ENCODE measurements around the gene PPP1R1C.

PPP1R1C gene

DNA sequence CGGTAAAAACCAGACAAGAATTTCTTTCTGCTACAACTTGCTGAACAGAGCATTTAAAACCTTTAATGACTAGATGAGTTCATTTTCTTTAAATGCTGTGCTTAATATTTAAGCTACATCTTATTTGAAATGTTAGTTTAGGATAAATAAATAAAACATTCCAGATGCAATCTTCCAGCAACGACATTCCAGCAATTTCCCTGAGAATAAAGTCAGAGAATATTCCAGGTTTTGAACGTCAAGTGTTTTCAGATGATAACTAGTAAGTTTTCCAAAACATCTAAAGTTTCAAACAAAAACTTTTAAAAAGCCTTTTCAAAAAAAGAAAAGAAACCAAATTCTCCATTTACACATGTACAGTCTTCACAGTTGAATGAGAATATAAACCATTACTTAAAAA, 104.8 kb downstream of the PPP1R1C start:
- DNase-seq (ENCODE audit: extremely low read depth, low read depth) = no peak
- TF ChIP-seq, protein P1, sequence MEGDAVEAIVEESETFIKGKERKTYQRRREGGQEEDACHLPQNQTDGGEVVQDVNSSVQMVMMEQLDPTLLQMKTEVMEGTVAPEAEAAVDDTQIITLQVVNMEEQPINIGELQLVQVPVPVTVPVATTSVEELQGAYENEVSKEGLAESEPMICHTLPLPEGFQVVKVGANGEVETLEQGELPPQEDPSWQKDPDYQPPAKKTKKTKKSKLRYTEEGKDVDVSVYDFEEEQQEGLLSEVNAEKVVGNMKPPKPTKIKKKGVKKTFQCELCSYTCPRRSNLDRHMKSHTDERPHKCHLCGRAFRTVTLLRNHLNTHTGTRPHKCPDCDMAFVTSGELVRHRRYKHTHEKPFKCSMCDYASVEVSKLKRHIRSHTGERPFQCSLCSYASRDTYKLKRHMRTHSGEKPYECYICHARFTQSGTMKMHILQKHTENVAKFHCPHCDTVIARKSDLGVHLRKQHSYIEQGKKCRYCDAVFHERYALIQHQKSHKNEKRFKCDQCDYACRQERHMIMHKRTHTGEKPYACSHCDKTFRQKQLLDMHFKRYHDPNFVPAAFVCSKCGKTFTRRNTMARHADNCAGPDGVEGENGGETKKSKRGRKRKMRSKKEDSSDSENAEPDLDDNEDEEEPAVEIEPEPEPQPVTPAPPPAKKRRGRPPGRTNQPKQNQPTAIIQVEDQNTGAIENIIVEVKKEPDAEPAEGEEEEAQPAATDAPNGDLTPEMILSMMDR (IDR thresholded peaks at IDR 0.05; ENCODE audit: low read depth, low read length) = no peak

DNA sequence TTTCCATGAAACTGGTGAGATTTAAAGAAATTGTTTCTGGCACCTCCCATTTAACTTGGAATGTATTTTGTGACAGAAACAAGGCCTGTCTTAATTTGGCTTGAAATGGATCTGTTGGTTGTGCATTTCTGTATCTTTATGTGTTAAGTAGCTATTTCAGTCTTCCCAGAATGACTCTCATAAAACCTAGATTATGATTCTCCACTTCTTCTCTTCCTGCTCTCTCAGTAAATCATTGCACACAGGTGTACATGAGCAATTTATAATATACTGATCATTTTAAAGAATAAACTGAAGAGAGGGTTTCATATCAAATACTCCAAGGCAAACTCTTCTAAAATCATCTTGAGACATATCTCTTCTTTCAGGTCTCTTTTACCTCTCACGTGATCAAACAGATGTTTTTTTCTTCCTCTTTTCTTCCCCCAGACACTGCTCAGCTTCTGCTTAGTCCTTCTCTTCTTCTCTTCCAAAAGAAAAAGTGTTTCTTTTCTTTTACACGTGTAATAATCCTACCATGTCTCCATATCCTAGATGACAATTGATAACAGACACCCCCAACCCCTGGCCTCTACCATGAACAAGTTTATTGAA, 112.0 kb downstream of the PPP1R1C start:
- TF ChIP-seq, protein P1 (IDR thresholded peaks at IDR 0.05; ENCODE audit: low read depth, low read length) = no peak
- no peak for DNase-seq (ENCODE audit: extremely low read depth, low read depth)

DNA sequence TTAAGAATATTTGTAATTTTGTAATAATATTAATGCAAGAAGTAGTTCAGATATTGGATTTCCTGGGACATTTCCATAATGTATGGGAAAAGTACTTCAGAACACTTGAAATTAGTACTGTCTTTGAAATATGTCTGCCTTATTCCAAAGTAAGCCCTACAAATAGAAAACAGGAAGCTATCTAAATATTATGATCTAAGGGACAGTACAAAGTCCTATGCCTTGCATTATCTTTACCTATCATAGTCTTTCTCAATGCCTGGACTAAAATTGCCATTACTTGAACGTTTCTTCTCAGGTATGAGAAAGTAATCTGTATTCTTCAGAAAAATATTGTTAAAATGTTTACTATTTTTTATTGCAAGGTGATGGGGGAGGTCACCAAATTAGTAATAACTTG, 113.0 kb downstream of the PPP1R1C start:
- TF ChIP-seq, protein P1 (IDR thresholded peaks at IDR 0.05; ENCODE audit: low read depth, low read length) = no peak
- no peak for DNase-seq (ENCODE audit: extremely low read depth, low read depth)

DNA sequence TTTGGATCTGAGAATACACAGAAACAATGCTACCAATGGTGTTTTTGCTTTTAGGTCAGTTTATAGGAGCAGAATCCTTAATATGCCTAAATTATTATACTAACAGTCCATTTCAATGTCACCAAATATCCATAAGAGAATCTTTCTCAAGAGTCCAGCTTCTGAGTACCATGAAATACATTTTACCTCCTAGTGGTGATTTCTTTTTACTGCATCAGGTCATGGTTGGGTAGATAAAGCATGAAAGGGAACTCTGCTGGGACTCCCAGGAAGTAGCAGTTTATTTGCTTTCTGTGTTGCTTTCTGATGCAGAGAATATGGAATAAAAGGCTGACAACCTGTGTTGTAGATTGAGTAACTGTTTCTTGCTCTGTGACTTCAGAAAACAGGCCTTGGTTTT, 115.6 kb downstream of the PPP1R1C start:
- TF ChIP-seq, protein P1 (IDR thresholded peaks at IDR 0.05; ENCODE audit: low read depth, low read length) = no peak
- DNase-seq (ENCODE audit: extremely low read depth, low read depth) = no peak

DNA sequence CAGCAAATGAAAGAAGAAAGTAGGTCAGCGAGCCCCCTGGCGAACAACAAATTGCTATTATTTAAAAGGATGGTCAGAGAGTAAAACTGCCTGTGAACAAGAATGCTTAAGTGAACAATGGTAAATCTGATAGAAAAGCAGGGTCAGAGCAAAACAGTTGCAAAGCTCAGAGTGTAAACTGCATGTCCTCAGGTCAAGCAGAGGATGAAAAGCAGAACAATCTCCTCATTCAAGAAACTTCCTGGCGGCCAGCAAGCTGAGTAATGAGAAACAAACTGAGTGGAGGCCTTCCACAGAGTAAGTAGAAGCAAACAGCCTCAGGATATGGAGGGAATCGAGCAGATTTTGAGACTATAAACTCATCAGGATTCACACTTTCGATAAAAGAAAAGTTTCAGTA, 117.9 kb downstream of the PPP1R1C start:
- DNase-seq (ENCODE audit: extremely low read depth, low read depth) = no peak
- TF ChIP-seq, protein P1 (IDR thresholded peaks at IDR 0.05; ENCODE audit: low read depth, low read length) = no peak

DNA sequence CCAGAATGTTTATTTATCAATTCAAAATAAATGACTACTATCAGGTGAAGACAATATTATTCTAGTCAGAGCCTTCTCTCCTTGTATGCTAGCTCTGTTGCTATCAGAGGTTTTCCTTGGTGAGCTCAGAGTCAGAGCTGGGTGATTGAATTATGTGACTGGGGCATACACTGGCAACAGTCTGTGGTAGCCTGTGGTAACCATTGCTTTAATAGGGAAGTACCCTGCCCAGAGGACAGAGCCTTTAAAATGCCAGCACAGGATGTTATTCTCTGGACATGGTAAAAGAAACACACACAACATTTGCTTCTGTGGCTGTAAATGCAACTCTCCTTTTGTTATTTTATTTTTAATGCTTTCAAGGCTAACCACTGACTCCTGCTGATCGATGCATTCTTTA, 124.7 kb downstream of the PPP1R1C start:
- DNase-seq (ENCODE audit: extremely low read depth, low read depth) = no peak
- TF ChIP-seq, protein P1 (IDR thresholded peaks at IDR 0.05; ENCODE audit: low read depth, low read length) = no peak

DNA sequence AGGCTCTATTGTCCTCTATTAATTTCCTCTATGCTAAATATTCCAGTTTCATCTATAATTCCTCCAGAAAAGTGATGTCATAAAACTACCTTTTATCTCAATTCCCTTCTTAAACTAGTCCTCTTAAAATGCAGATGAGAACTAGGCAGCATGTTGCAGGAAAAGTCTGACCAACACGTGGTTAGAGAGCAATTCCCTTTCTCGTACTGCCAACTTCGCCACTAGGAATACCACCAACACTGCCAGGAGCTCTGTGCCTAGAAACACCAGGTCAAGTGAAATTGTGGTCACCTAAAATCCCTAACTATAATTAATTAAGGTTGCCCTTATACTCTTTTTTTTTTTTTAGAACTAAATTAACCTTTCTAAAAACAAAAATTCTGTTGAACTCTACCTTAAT, 127.7 kb downstream of the PPP1R1C start:
- TF ChIP-seq, protein P1 (IDR thresholded peaks at IDR 0.05; ENCODE audit: low read depth, low read length) = no peak
- no peak for DNase-seq (ENCODE audit: extremely low read depth, low read depth)
